A673 (cell line): ENCODE measurements around the gene OR2A5.

Source experiments
- CTCF ChIP-seq: fragments of 300-800, 200-600 bp; sonication (generic); conservative IDR thresholded peaks from 2 replicates; pipeline ENCODE4 v1.5.1; 2017; ENCODE audit warnings: low read depth, mild to moderate bottlenecking, antibody characterized with exemption, low read length, moderate library complexity, mixed read lengths
- EZH2 ChIP-seq: fragments of 200-600 bp; sonication (generic); IDR thresholded peaks from 2 replicates; pipeline ENCODE4 v1.6.1; 2017; ENCODE audit warnings: borderline replicate concordance, low read depth, mild to moderate bottlenecking, mixed read lengths, antibody characterized with exemption, low read length; ENCODE audit not compliant: poor library complexity, severe bottlenecking

DNA sequence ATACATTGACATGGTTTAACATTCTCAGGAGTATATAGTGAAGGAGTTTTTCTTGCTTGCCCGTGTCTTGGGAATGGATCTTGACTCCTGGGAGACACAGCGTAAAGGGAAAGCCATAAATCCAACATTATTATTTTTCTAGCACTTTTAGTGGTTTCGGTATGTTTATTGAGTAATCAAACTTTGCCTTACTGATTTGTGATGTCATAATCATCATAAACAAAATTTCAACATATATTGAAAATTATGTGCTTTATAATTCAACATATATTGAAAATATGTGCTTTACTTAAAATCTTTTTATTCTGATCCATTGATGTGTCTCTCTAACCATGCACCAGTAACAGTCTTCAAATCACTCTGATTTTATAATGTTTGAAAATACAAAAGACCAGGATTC is 20.2 kb upstream of the OR2A5 start:
- TF ChIP-seq CTCF (no peak), EZH2 (no peak)
